ENCODE measurements around the gene INVS.
"Not testable (repeated sequence)": the region's sequence is repeated elsewhere in the genome, so short reads cannot be mapped to it uniquely, and the experiment has no call there.

The INVS gene

DNA sequence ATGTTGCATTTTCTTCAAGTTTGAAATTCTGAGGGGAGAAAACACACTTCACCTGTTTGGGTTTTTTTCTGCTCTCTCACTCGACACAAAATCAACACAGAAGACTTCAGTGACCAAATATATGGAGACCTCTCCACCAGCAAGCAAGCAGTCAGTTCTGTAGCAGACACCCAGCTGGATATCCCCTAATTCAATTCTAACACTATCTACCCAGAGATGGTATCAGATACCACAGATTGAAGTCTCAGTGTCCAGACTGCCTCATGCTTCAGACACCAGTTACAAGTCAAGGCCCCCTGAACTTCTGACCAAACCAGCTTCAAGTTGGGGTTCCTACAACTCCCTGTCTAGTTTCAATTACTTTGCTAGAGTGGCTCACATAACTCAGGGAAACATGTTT is 97.8 kb downstream of the INVS start:
- FAIRE-seq (no peak), DNase-seq (ENCODE audit: low spot score) (no peak)

- no peak for DNase-seq (ENCODE audit: low spot score)
- FAIRE-seq = no peak
Measured at GRCh38 chr9:100197553-100197952, 98.5 kb downstream of the INVS start.

- FAIRE-seq (no peak), DNase-seq (ENCODE audit: low spot score) (no peak)
Measured at GRCh38 chr9:100202806-100203205, 103.8 kb downstream of the INVS start.

GRCh38 chr9:100204796-100205195 is 105.8 kb downstream of the INVS start:
- peak; percentile 67 for FAIRE-seq
- peak; percentile 45 for DNase-seq (ENCODE audit: low spot score)

DNA sequence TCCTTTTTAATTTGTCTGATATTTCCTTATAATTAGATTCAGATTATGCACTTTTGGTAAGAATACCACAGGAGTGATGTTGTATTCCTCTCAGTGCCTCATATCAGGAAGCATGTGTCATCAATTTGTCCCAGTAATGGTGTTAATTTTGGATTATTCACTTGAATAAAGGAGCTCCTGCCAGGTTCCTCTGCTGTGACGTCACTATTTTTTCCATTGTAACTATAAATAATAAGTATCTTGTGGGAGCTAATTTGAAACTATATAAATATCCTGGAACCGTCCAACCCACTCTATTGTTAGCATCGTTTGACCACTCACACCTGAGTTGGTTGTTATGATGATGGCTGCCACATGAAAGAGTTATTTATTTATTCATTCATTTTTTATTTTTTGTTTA is 107.9 kb downstream of the INVS start:
- DNase-seq (ENCODE audit: low spot score) (peak; percentile 23), FAIRE-seq (no peak)

- no peak for DNase-seq (ENCODE audit: low spot score)
Measured at GRCh38 chr9:100208673-100209072, 109.6 kb downstream of the INVS start.

DNA sequence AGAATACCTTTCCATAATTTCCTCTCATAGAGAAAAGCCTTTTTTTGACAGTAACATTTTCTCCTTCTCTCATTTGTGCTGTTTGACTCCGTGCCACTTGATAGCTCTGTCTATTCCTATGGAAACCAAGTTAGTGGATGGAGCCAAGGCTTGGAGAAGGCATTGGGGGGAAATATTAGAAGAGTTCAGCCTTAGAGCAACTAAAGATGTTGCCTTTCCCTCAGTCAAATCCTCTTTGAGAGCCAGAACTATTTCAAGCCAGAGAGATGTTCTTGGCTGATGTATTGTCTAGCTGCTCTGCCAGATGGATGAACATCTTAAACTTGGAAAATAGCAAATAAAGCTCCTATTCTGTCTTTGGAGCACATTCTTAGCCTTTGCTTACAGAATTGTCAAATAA is 112.4 kb downstream of the INVS start:
- FAIRE-seq (no peak), DNase-seq (ENCODE audit: low spot score) (no peak)

More at GRCh38 chr9:100208673-100209072, 109.6 kb downstream of the INVS start:
- FAIRE-seq = no peak

- peak; percentile 80 for DNase-seq (ENCODE audit: low spot score)
- no peak for FAIRE-seq
Measured at GRCh38 chr9:100213730-100214477, 114.9 kb downstream of the INVS start.

GRCh38 chr9:100216178-100216787 is 117.2 kb downstream of the INVS start:
- DNase-seq (ENCODE audit: low spot score) (peak; percentile 35), FAIRE-seq (no peak)

DNA sequence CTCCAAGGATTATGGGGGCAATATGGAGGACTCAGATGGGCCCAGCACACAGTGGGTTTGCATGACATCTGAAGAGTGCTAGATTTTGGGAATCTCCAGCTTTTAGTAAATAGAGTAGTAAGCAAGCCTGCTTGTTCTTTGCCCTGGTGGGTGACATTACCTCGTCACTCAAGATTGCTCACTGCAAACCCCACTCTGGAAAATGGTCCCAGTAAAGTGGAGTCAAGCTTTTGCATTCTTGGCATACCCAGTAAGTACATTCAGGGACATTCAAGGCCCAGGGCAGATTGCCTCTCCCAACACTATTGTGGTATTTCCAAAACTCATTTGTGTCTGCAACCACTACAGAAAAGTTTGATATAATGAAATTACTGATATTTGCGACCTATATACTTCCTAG is 118.5 kb downstream of the INVS start:
- no peak for FAIRE-seq
- DNase-seq (ENCODE audit: low spot score) = no peak

DNA sequence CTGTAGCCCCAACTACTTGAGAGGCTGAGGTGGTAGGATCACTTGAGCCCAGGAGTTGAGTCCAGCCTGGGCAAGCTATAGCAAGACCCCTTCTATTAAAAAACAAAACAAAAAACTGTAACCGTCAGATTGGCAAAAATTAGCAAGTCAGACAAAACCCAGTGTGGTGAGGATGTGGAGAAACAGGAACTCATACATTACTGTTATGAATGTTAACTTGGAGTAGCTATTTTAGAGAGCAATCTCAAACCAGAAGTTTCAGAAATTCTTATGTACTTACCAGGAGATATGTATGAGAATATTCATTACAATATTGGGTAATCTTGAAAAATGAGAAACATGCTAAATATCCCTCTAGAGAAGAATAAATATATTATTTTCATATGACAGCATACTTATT is 120.3 kb downstream of the INVS start:
- DNase-seq (ENCODE audit: low spot score) = no peak
- FAIRE-seq = no peak

DNA sequence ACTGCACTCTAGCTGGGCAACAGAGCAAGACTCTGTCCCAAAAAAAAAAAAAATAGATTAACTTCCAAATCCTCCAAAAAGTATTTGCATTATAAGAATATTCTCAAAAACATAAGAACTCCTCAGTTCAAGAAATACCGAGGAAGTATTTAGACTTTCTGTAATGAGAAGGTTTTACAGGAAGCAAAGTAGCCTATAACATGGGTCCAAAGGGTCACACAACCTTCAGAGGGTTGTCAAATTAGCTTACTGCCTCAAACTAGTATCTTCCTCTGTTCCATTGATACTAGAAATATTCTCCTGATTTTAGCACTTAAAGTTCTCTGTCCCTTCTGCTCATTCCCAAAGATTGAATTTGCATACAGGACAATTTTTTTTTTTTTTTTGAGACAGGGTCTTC is 121.9 kb downstream of the INVS start:
- FAIRE-seq = no peak
- no peak for DNase-seq (ENCODE audit: low spot score)

- FAIRE-seq = no peak
- no peak for DNase-seq (ENCODE audit: low spot score)
Measured at GRCh38 chr9:100221538-100221937, 122.5 kb downstream of the INVS start.

- FAIRE-seq = peak; percentile 84
- peak; percentile 38 for DNase-seq (ENCODE audit: low spot score)
Measured at GRCh38 chr9:100222674-100223073, 123.6 kb downstream of the INVS start.

- FAIRE-seq = no peak
- no peak for DNase-seq (ENCODE audit: low spot score)
Measured at GRCh38 chr9:100227636-100228035, 128.6 kb downstream of the INVS start.

- FAIRE-seq (no peak), DNase-seq (ENCODE audit: low spot score) (no peak)
Measured at GRCh38 chr9:100228352-100228869, 129.4 kb downstream of the INVS start.

DNA sequence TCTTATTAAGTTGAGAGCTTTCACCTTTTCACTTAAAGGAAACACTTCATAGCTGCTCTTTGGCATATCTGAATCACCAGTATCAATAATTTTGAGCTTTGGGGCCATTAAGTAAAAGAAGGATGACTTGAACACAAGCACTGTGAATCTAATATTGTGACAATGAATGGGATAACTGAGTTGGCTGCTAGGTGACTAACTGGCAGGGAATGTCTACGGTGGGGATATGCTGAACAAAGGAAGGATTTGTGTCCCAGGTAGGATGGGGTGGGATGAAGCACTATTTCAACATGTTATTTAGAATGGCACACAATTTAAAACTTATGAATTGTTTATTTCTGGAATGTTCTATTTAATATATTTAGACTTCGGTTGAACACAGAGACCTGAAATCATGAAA is 130.1 kb downstream of the INVS start:
- peak; percentile 15 for DNase-seq (ENCODE audit: low spot score)
- FAIRE-seq = no peak

- DNase-seq (ENCODE audit: low spot score) = no peak
- no peak for FAIRE-seq
Measured at GRCh38 chr9:100229561-100229960, 130.5 kb downstream of the INVS start.

DNA sequence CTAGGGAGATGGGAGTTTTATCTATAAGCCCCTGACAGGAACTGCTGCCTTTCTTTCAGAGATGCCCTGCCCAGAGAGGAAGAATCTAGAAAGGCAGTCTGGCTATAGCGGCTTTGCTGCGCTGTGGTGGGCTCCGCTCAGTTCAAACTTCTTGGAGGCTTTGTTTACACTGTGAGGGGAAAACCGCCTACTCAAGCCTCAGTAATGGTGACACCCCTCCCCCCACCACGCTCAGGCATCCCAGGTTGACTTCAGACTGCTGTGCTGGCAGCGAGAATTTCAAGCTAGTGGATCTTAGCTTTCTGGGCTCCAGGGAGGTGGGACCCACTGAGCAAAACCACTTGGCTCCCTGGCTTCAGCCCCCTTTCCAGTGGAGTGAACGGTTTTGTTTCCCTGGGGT is 137.9 kb downstream of the INVS start:
- FAIRE-seq; DNase-seq (ENCODE audit: low spot score): not testable (repeated sequence)

DNA sequence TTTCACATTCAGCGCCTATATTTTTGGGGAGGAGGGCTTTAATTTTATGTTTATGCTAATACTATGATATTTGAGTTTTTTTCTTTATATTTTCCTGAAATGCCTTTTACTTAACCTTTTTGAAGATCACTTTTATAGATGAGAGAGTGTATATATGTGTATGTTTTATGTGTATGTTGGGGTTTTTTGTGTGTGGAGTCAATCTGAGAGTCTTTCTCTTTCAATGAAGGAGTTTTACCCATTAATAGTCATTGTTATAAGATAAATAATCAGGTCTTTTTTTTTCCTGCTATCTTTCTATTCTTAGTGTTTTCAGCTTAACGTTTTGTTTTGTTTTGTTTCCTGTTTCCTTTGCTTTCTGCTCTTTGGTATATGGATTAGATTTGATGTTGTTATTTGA is 141.5 kb downstream of the INVS start:
- FAIRE-seq (no peak), DNase-seq (ENCODE audit: low spot score) (no peak)

DNA sequence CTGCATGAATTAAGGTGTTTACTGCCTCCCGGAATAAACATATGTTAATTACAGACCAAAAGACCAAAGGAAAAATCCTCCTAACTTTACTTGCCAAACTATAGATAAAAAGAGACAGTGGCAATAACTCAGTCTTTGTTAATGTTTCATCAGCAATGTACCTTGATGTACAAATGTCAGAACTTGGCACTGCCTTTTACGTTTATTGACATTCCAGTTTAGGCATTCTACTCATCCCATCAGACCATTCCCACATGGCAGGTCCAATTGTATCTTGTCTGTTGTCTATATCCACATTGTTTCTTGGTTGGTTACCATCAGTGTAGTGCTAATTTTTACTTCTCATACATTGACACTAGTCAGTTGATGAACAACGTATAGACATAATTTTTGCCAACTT is 168.2 kb downstream of the INVS start:
- DNase-seq (ENCODE audit: low spot score) (no peak), FAIRE-seq (no peak)

- DNase-seq (ENCODE audit: low spot score) (no peak), FAIRE-seq (no peak)
Measured at GRCh38 chr9:100268271-100268670, 169.2 kb downstream of the INVS start.

GRCh38 chr9:100269656-100270055 is 170.6 kb downstream of the INVS start:
- DNase-seq (ENCODE audit: low spot score) (no peak), FAIRE-seq (no peak)

Measured in RCC 7860 (cell line).